SK-N-SH treated with all-trans-retinoic acid at 6 μM for 48 hours (cell line): ENCODE data around the gene CACNA1D.

Source experiments
- ATAC-seq: fragments of 200-7000 bp; cut with Tn5 transposase; 3 replicates; pipeline ENCODE4 v1.9.1; 2020; ENCODE audit warnings: mild to moderate bottlenecking, moderate library complexity
- ARNTL ChIP-seq: fragments of 450-650 bp; formaldehyde crosslinking; IDR thresholded peaks from 2 replicates; pipeline ENCODE4 v1.5.0; 2020; ENCODE audit warnings: low read depth, mild to moderate bottlenecking, moderate library complexity, borderline replicate concordance
- BACH2 ChIP-seq: fragments of 250-450 bp; sonication (Bioruptor Pico); IDR thresholded peaks from 2 replicates; pipeline ENCODE4 v1.9.0; 2021; ENCODE audit warnings: mild to moderate bottlenecking, borderline replicate concordance
- CSDC2 ChIP-seq: fragments of 250-450 bp; sonication (Bioruptor Pico); IDR thresholded peaks from 2 replicates; pipeline ENCODE4 v1.5.0; 2020; ENCODE audit warnings: mild to moderate bottlenecking, moderate library complexity
- ESRRG ChIP-seq: fragments of 250-450 bp; sonication (Bioruptor Pico); IDR thresholded peaks from 2 replicates; pipeline ENCODE4 v1.6.1; 2021; ENCODE audit warnings: mild to moderate bottlenecking
- GLIS3 ChIP-seq: fragments of 250-450 bp; sonication (Bioruptor Pico); IDR thresholded peaks from 2 replicates; pipeline ENCODE4 v1.5.0; 2020; ENCODE audit warnings: mild to moderate bottlenecking, moderate library complexity
- ISL1 ChIP-seq: fragments of 250-450 bp; sonication (Bioruptor Pico); IDR thresholded peaks from 2 replicates; pipeline ENCODE4 v2.1.2; 2022; ENCODE audit warnings: mild to moderate bottlenecking, moderate library complexity
- OSR1 ChIP-seq: fragments of 250-450 bp; sonication (Bioruptor Pico); IDR thresholded peaks from 2 replicates; pipeline ENCODE4 v1.8.0; 2022; ENCODE audit warnings: moderate library complexity, mild to moderate bottlenecking, inconsistent platforms
- PPARA ChIP-seq: fragments of 250-450 bp; sonication (Bioruptor Pico); IDR thresholded peaks from 2 replicates; pipeline ENCODE4 v1.5.0; 2020; ENCODE audit warnings: mild to moderate bottlenecking, borderline replicate concordance
- RARB ChIP-seq: fragments of 250-450 bp; sonication (Bioruptor Pico); IDR thresholded peaks from 2 replicates; pipeline ENCODE4 v1.8.0; 2021; ENCODE audit warnings: mild to moderate bottlenecking, moderate library complexity
- SNAI2 ChIP-seq: fragments of 250-450 bp; sonication (Bioruptor Pico); IDR thresholded peaks from 2 replicates; pipeline ENCODE4 v1.5.0; 2020; ENCODE audit warnings: mild to moderate bottlenecking, moderate library complexity
- TCF4 ChIP-seq: fragments of 250-450 bp; sonication (Bioruptor Pico); IDR thresholded peaks from 2 replicates; pipeline ENCODE4 v1.8.0; 2021; ENCODE audit warnings: mild to moderate bottlenecking, moderate library complexity, borderline replicate concordance
- TOX ChIP-seq: fragments of 250-450 bp; sonication (Bioruptor Pico); IDR thresholded peaks from 2 replicates; pipeline ENCODE4 v1.8.0; 2021; ENCODE audit warnings: mild to moderate bottlenecking, moderate library complexity, borderline replicate concordance
- ZC3H10 ChIP-seq: fragments of 250-450 bp; sonication (Bioruptor Pico); IDR thresholded peaks from 2 replicates; pipeline ENCODE4 v1.5.1; 2021; ENCODE audit warnings: mild to moderate bottlenecking, moderate library complexity
- ZFP3 ChIP-seq: fragments of 250-450 bp; sonication (Bioruptor Pico); IDR thresholded peaks from 2 replicates; pipeline ENCODE4 v1.5.0; 2020; ENCODE audit warnings: mild to moderate bottlenecking, moderate library complexity
- ZFP30 ChIP-seq: fragments of 450-650 bp; formaldehyde crosslinking; IDR thresholded peaks from 2 replicates; pipeline ENCODE4 v1.5.0; 2022; ENCODE audit warnings: mild to moderate bottlenecking, moderate library complexity
- ZNF565 ChIP-seq: fragments of 450-650 bp; formaldehyde crosslinking; conservative IDR thresholded peaks from 2 replicates; pipeline ENCODE4 v1.5.0; 2020; ENCODE audit warnings: low read depth, mild to moderate bottlenecking, moderate library complexity
- ZNF70 ChIP-seq: fragments of 450-650 bp; formaldehyde crosslinking; IDR thresholded peaks from 2 replicates; pipeline ENCODE4 v1.5.0; 2020; ENCODE audit warnings: mild to moderate bottlenecking, moderate library complexity
- TF ChIP-seq, protein P1 (sequence below): fragments of 250-450 bp; sonication (Bioruptor Pico); IDR thresholded peaks from 2 replicates; pipeline ENCODE4 v1.5.0; 2020; ENCODE audit warnings: mild to moderate bottlenecking, moderate library complexity
- TF ChIP-seq, protein P2 (sequence below): fragments of 250-450 bp; sonication (Bioruptor Pico); IDR thresholded peaks from 2 replicates; pipeline ENCODE4 v1.8.0; 2021; ENCODE audit warnings: low read depth, mild to moderate bottlenecking, moderate library complexity, borderline replicate concordance
- TF ChIP-seq, protein P3 (sequence below): fragments of 250-450 bp; sonication (Bioruptor Pico); IDR thresholded peaks from 2 replicates; pipeline ENCODE4 v1.5.1; 2020; ENCODE audit warnings: low read depth, mild to moderate bottlenecking, moderate library complexity
- TF ChIP-seq, protein P4 (sequence below): fragments of 250-450 bp; sonication (Bioruptor Pico); IDR thresholded peaks from 2 replicates; pipeline ENCODE4 v1.5.1; 2021; ENCODE audit warnings: mild to moderate bottlenecking, moderate library complexity

The CACNA1D gene

DNA sequence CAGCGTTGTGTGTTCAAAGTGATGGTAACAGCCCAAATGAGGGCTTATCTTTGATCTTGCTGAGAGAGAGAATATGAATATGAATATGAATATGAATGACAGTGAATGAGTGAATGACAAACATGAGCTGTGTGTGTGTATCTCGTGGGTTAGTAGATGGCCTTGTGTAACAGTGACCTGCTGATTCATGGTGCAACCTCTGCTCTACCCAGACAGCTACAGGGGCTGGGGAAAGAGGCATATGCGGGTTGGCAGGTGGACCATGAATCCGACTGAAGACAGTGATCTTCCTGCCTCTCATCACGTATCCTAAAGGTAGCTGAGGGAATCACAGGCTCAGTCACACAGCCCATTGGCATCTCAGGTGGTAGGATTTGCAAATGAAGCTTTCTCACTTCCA, 293.6 kb downstream of the CACNA1D start:
- no peak for ATAC-seq
- TF ChIP-seq TOX = no peak
- no peak for TF ChIP-seq ZFP3 (CRISPR knock-in tag)
- no peak for TF ChIP-seq BACH2 (CRISPR knock-in tag)
- no peak for TF ChIP-seq PPARA (CRISPR knock-in tag)

DNA sequence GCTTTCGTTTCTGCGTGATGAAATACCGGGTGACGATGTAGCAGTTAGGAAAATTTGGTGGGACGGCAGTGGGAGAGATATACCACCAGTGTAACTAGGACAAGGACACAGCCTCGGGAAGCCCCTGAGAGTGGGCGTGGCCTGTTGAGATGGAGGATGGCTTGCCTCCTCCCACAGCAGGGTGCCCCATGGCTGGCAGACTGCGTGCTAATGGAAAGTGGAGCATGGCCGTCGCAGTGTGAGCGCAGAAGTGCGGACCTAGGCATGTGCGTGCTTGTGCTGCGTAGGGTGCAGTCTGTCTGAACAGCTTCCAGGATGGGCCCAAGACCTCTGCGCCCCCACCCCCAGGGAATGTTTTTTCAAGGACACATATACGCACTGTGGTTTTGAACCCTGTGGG, 295.0 kb downstream of the CACNA1D start:
- no peak for ATAC-seq
- TF ChIP-seq ISL1 (CRISPR knock-in tag) (no peak), GLIS3 (no peak), ZNF565 (CRISPR knock-in tag) (no peak), SNAI2 (CRISPR knock-in tag) (no peak), ZC3H10 (CRISPR knock-in tag) (no peak), RARB (CRISPR knock-in tag) (no peak), TOX (no peak), OSR1 (CRISPR knock-in tag) (no peak), ZNF70 (no peak), BACH2 (CRISPR knock-in tag) (no peak), CSDC2 (CRISPR knock-in tag) (no peak), ESRRG (CRISPR knock-in tag) (no peak), ZFP3 (CRISPR knock-in tag) (no peak), TCF4 (CRISPR knock-in tag) (no peak)
- TF ChIP-seq, protein P1, sequence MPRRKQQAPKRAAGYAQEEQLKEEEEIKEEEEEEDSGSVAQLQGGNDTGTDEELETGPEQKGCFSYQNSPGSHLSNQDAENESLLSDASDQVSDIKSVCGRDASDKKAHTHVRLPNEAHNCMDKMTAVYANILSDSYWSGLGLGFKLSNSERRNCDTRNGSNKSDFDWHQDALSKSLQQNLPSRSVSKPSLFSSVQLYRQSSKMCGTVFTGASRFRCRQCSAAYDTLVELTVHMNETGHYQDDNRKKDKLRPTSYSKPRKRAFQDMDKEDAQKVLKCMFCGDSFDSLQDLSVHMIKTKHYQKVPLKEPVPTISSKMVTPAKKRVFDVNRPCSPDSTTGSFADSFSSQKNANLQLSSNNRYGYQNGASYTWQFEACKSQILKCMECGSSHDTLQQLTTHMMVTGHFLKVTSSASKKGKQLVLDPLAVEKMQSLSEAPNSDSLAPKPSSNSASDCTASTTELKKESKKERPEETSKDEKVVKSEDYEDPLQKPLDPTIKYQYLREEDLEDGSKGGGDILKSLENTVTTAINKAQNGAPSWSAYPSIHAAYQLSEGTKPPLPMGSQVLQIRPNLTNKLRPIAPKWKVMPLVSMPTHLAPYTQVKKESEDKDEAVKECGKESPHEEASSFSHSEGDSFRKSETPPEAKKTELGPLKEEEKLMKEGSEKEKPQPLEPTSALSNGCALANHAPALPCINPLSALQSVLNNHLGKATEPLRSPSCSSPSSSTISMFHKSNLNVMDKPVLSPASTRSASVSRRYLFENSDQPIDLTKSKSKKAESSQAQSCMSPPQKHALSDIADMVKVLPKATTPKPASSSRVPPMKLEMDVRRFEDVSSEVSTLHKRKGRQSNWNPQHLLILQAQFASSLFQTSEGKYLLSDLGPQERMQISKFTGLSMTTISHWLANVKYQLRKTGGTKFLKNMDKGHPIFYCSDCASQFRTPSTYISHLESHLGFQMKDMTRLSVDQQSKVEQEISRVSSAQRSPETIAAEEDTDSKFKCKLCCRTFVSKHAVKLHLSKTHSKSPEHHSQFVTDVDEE (CRISPR knock-in tag) = no peak
- TF ChIP-seq, protein P2, sequence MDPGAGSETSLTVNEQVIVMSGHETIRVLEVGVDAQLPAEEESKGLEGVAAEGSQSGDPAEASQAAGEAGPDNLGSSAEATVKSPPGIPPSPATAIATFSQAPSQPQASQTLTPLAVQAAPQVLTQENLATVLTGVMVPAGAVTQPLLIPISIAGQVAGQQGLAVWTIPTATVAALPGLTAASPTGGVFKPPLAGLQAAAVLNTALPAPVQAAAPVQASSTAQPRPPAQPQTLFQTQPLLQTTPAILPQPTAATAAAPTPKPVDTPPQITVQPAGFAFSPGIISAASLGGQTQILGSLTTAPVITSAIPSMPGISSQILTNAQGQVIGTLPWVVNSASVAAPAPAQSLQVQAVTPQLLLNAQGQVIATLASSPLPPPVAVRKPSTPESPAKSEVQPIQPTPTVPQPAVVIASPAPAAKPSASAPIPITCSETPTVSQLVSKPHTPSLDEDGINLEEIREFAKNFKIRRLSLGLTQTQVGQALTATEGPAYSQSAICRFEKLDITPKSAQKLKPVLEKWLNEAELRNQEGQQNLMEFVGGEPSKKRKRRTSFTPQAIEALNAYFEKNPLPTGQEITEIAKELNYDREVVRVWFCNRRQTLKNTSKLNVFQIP (CRISPR knock-in tag) = no peak
- TF ChIP-seq, protein P3, sequence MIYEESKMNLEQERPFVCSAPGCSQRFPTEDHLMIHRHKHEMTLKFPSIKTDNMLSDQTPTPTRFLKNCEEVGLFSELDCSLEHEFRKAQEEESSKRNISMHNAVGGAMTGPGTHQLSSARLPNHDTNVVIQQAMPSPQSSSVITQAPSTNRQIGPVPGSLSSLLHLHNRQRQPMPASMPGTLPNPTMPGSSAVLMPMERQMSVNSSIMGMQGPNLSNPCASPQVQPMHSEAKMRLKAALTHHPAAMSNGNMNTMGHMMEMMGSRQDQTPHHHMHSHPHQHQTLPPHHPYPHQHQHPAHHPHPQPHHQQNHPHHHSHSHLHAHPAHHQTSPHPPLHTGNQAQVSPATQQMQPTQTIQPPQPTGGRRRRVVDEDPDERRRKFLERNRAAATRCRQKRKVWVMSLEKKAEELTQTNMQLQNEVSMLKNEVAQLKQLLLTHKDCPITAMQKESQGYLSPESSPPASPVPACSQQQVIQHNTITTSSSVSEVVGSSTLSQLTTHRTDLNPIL (CRISPR knock-in tag) = no peak

DNA sequence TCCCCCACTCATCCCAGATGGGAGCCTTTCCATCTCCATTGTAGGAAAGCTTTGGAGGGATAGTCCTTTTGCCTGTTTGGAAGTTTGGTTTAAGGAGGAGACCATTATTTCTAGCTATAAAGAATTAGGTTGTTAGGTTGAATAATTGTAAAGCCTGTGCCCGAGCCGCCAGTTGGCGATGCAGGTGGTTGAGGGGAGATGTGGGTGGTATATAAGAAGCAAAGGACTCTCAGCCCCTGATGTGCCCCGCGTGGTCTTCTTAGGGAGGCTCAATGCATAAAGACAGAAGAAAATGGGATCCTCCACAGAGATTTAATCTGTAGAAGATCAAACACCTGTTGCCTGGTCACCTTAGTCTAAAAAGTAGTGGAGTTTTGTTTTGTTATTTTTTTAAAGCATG, 296.1 kb downstream of the CACNA1D start:
- no peak for ATAC-seq
- TF ChIP-seq, protein P1 (CRISPR knock-in tag) = no peak
- TF ChIP-seq ZNF565 (CRISPR knock-in tag) = no peak
- no peak for TF ChIP-seq OSR1 (CRISPR knock-in tag)
- no peak for TF ChIP-seq BACH2 (CRISPR knock-in tag)
- no peak for TF ChIP-seq GLIS3
- no peak for TF ChIP-seq ISL1 (CRISPR knock-in tag)
- TF ChIP-seq ESRRG (CRISPR knock-in tag) = no peak
- TF ChIP-seq SNAI2 (CRISPR knock-in tag) = no peak
- TF ChIP-seq ARNTL (CRISPR knock-in tag) = no peak
- no peak for TF ChIP-seq TOX
- TF ChIP-seq ZC3H10 (CRISPR knock-in tag) = no peak
- TF ChIP-seq TCF4 (CRISPR knock-in tag) = no peak

DNA sequence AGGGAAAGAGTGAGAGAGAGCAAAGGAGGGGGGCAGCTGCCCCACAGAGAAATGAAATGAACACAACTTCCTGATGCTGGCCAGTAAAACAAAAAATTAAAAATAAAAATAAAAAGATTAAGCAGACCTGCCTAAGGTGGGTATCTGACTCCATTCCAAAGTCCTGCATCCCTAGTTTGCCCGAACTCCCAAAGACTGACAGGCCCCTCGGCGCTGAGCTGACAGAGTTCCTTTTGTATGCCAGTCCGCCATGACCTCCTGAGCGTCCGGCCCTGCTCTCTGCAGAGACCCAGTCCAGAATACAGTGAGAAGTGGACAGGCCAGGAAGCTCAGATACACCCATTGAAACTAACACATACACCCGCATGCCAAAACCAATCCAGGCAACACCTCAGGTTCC, 296.9 kb downstream of the CACNA1D start:
- TF ChIP-seq ZC3H10 (CRISPR knock-in tag) = no peak
- TF ChIP-seq RARB (CRISPR knock-in tag) = no peak
- TF ChIP-seq ZNF565 (CRISPR knock-in tag) = no peak
- TF ChIP-seq, protein P4, sequence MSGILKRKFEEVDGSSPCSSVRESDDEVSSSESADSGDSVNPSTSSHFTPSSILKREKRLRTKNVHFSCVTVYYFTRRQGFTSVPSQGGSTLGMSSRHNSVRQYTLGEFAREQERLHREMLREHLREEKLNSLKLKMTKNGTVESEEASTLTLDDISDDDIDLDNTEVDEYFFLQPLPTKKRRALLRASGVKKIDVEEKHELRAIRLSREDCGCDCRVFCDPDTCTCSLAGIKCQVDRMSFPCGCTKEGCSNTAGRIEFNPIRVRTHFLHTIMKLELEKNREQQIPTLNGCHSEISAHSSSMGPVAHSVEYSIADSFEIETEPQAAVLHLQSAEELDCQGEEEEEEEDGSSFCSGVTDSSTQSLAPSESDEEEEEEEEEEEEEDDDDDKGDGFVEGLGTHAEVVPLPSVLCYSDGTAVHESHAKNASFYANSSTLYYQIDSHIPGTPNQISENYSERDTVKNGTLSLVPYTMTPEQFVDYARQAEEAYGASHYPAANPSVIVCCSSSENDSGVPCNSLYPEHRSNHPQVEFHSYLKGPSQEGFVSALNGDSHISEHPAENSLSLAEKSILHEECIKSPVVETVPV = no peak
- TF ChIP-seq ZFP30 = no peak
- TF ChIP-seq TOX = no peak
- no peak for ATAC-seq
